Measurements from ENCODE around the gene ZNF621.

ZNF621 gene

GRCh38 chr3:40524568-40525285 lies at the start of gene ZNF621:
Gene ZNF621 (plus strand): TSS chr3:40524960. CDS start chr3:40525841, 881 bp downstream.
- peak; percentile 81 for DNase-seq (ENCODE audit: low spot score)

- peak; percentile 58 for DNase-seq (ENCODE audit: low spot score)
These were observed 48.0 kb upstream of the ZNF621 start, which contains the start of gene ZNF619 for GRCh38 chr3:40476478-40477470. Gene ZNF619 (plus strand): TSS chr3:40477122. CDS start chr3:40477980, 858 bp downstream.

GRCh38 chr3:40477666-40478065 lies 47.1 kb upstream of the ZNF621 start:
- no peak for DNase-seq (ENCODE audit: low spot score)

GRCh38 chr3:40487172-40487571 lies 37.6 kb upstream of the ZNF621 start:
- no peak for DNase-seq (ENCODE audit: low spot score)

- DNase-seq (ENCODE audit: low spot score), result no peak
These were observed 33.8 kb upstream of the ZNF621 start for GRCh38 chr3:40490916-40491315.

- no peak for DNase-seq (ENCODE audit: low spot score)
These were observed 30.1 kb upstream of the ZNF621 start for GRCh38 chr3:40494698-40495097.

GRCh38 chr3:40497288-40497687 lies 27.5 kb upstream of the ZNF621 start:
- no peak for DNase-seq (ENCODE audit: low spot score)

- DNase-seq (ENCODE audit: low spot score), result no peak
These were observed 24.8 kb upstream of the ZNF621 start for GRCh38 chr3:40499952-40500351.

- DNase-seq (ENCODE audit: low spot score), result no peak
These were observed 22.7 kb upstream of the ZNF621 start for GRCh38 chr3:40502034-40502433.

- DNase-seq (ENCODE audit: low spot score), result no peak
These were observed 19.9 kb upstream of the ZNF621 start for GRCh38 chr3:40504636-40505430.

GRCh38 chr3:40505599-40506462 lies 18.9 kb upstream of the ZNF621 start, which contains the start of gene ZNF620:
Gene ZNF620 (plus strand): TSS chr3:40506039. CDS start chr3:40506353, 314 bp downstream.
- no peak for DNase-seq (ENCODE audit: low spot score)

GRCh38 chr3:40511031-40511718 lies 13.6 kb upstream of the ZNF621 start:
- DNase-seq (ENCODE audit: low spot score), result no peak

- DNase-seq (ENCODE audit: low spot score), result no peak
These were observed 8.6 kb upstream of the ZNF621 start for GRCh38 chr3:40516201-40516600.

GRCh38 chr3:40518067-40518466 lies 6.7 kb upstream of the ZNF621 start:
- DNase-seq (ENCODE audit: low spot score), result no peak

GRCh38 chr3:40518848-40519247 lies 5.9 kb upstream of the ZNF621 start:
- DNase-seq (ENCODE audit: low spot score), result no peak

GRCh38 chr3:40521254-40521653 lies 3.5 kb upstream of the ZNF621 start:
- DNase-seq (ENCODE audit: low spot score), result no peak

- no peak for DNase-seq (ENCODE audit: low spot score)
These were observed 979 bp upstream of the ZNF621 start for GRCh38 chr3:40523781-40524180.

GRCh38 chr3:40524222-40524567 lies 565 bp upstream of the ZNF621 start:
- no peak for DNase-seq (ENCODE audit: low spot score)

- no peak for DNase-seq (ENCODE audit: low spot score)
These were observed 3.7 kb downstream of the ZNF621 start for GRCh38 chr3:40528426-40528825.

- no peak for DNase-seq (ENCODE audit: low spot score)
These were observed 7.5 kb downstream of the ZNF621 start for GRCh38 chr3:40532252-40532651.

Data from NAMALWA (cell line).